ENCODE measurements around the gene STUM. TPM values are rescaled to one million over a fixed set of nuclear protein-coding genes. Genes with fewer than 3 reads are reported as not detected.

The STUM gene
- polyA plus RNA-seq, 1 experiment, result not detected

DNA sequence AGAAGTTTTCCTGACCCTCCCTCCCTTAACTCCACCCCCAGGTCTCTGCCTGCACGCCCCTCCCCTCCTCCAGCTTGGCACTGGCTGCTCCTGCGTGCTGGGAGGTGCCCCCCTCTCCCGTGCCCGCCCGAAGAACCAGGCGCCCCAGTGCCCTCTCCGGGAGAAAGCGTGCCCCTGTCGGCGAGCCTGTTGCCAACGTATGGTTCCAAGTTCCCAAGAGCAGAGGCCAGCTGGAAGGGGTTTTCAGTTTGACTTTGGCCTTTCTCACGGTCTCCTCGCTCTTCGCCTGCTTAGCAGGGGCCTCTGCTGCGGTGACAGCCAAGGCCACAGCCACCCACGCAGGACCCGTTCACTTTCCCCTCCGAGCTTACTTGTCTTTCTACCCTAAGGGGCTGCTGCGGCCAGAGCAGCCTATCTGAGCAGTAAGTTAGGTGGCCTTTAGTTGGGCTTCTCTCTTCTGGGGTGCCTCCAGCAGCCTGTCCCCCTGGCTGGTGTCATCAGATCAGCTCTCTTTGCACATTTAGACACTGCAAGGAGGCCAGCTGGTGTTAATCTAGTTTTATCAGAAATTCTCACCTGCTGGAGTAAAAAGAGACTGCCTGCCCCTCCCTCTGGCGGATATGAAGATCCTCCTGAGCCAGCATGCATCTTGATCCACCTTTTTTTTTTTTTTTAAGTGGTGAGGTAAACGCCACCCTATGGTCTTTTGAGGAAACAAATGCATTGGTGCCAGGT is 1.5 kb downstream of the STUM start:
- peaks cover 54% of the 10 kb centered on the region for H3K27me3 ChIP-seq (ENCODE audit: control insufficient read depth, insufficient read depth, low read length)
- CTCF ChIA-PET, result interaction anchor here (0.7 to 1.1 kb wide), 2 partner anchors 19 to 277 kb away, joined by 4 to 5 read pairs; no protein-coding TSS in a partner anchor
- DNase-seq (ENCODE audit: low read depth, low spot score), result no peak
- H3K27ac ChIP-seq (ENCODE audit: low read depth, low read length), result no peak overlapping the region
- POLR2A ChIA-PET, result no interaction called here
- TF ChIP-seq, protein P1, sequence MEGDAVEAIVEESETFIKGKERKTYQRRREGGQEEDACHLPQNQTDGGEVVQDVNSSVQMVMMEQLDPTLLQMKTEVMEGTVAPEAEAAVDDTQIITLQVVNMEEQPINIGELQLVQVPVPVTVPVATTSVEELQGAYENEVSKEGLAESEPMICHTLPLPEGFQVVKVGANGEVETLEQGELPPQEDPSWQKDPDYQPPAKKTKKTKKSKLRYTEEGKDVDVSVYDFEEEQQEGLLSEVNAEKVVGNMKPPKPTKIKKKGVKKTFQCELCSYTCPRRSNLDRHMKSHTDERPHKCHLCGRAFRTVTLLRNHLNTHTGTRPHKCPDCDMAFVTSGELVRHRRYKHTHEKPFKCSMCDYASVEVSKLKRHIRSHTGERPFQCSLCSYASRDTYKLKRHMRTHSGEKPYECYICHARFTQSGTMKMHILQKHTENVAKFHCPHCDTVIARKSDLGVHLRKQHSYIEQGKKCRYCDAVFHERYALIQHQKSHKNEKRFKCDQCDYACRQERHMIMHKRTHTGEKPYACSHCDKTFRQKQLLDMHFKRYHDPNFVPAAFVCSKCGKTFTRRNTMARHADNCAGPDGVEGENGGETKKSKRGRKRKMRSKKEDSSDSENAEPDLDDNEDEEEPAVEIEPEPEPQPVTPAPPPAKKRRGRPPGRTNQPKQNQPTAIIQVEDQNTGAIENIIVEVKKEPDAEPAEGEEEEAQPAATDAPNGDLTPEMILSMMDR (IDR thresholded peaks at IDR 0.05; ENCODE audit: low read depth, low read length), result no peak
- no peaks in the 10 kb centered on the region; the same call in 1 of the 2 replicates for H3K9me3 ChIP-seq (ENCODE audit: control insufficient read depth, insufficient read depth, low read length)
- H3K4me3 ChIP-seq (ENCODE audit: low read depth, low read length), result no peak overlapping the region

DNA sequence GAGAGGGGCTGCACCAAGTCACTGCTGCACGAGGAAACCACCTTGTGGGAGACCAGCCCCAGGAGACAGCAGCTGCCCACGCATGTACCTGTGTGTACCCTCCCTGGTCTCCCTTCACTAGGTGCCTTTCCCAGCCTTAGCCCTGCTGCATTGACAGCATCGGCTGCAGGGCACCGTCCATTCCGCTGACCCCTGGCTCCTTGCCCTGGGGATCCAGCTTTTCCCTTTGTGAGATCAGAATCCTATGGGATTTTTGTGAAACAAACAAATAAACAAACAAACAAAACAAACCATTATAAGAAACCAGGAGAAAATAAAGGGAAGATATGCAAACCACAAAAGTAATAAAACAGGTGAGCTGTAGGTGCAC is 2.1 kb downstream of the STUM start:
- no peak for DNase-seq (ENCODE audit: low read depth, low spot score)
- CTCF ChIA-PET, result interaction anchor here (0.7 kb wide), 1 partner anchor 19 kb away, joined by 5 read pairs; no protein-coding TSS in a partner anchor
- Histone ChIP-seq H3K4me3 (ENCODE audit: low read depth, low read length) (no peak overlapping the region), H3K9me3 (ENCODE audit: control insufficient read depth, insufficient read depth, low read length) (no peaks in the 10 kb centered on the region; the same call in 1 of the 2 replicates), H3K27ac (ENCODE audit: low read depth, low read length) (no peak overlapping the region), H3K27me3 (ENCODE audit: control insufficient read depth, insufficient read depth, low read length) (peaks cover 59% of the 10 kb centered on the region)
- TF ChIP-seq, protein P1 (IDR thresholded peaks at IDR 0.05; ENCODE audit: low read depth, low read length), result no peak
- POLR2A ChIA-PET, result no interaction called here

DNA sequence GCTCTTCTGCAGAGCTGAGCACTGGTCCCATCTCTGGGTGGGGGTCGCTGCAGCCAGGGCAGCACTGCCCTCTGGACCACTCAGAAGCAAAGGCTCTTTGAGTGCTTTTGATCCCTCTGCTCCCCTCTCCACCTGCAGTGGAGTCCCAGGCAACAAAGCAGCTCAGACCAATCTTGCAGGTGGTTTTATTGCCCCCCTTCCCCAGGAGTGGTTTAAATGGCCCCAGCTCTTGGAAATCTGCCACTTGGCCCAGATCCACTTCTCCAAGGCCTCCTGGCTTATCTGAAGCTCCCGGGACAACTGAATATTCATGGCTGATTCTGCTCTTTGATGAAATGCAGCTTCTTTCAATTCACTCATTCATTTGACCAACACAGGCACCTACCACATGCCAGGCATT is 2.7 kb downstream of the STUM start:
- peaks cover 56% of the 10 kb centered on the region for H3K27me3 ChIP-seq (ENCODE audit: control insufficient read depth, insufficient read depth, low read length)
- POLR2A ChIA-PET, result interaction anchor here (0.6 kb wide), 1 partner anchor 468 kb away, joined by 3 read pairs; no protein-coding TSS in a partner anchor

DNA sequence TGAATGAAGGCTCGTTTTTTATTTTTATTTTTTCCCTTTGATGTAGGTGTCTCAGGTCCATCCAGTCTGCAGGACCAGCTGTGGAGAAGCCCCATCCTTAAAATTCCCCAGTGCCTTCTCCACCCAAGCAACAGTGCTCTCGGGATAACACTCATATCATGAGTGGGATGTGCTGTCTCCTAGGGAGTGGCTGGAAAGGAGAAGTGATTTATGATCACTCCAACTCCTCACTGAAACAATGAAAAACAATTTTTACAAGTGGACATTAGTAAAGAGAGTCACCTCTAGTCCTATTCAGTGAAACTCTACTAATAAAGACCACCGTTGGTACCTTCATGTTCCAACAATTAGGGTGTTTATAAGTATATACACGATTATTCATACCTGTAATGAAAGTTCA is 3.5 kb downstream of the STUM start:
- H3K4me3 ChIP-seq (ENCODE audit: low read depth, low read length), result no peak overlapping the region
- no peak for DNase-seq (ENCODE audit: low read depth, low spot score)
- TF ChIP-seq, protein P1 (IDR thresholded peaks at IDR 0.05; ENCODE audit: low read depth, low read length), result no peak
- no peaks in the 10 kb centered on the region; the same call in 1 of the 2 replicates for H3K9me3 ChIP-seq (ENCODE audit: control insufficient read depth, insufficient read depth, low read length)
- CTCF ChIA-PET, result no interaction called here
- H3K27ac ChIP-seq (ENCODE audit: low read depth, low read length), result no peak overlapping the region
- H3K27me3 ChIP-seq (ENCODE audit: control insufficient read depth, insufficient read depth, low read length), result peaks cover 52% of the 10 kb centered on the region
- POLR2A ChIA-PET, result no interaction called here

More for the DNA sequence above, 2.7 kb downstream of the STUM start:
- no peak for DNase-seq (ENCODE audit: low read depth, low spot score)
- no peak overlapping the region for H3K27ac ChIP-seq (ENCODE audit: low read depth, low read length)
- H3K4me3 ChIP-seq (ENCODE audit: low read depth, low read length), result no peak overlapping the region
- TF ChIP-seq, protein P1 (IDR thresholded peaks at IDR 0.05; ENCODE audit: low read depth, low read length), result no peak
- CTCF ChIA-PET, result no interaction called here
- no peaks in the 10 kb centered on the region; the same call in 1 of the 2 replicates for H3K9me3 ChIP-seq (ENCODE audit: control insufficient read depth, insufficient read depth, low read length)

DNA sequence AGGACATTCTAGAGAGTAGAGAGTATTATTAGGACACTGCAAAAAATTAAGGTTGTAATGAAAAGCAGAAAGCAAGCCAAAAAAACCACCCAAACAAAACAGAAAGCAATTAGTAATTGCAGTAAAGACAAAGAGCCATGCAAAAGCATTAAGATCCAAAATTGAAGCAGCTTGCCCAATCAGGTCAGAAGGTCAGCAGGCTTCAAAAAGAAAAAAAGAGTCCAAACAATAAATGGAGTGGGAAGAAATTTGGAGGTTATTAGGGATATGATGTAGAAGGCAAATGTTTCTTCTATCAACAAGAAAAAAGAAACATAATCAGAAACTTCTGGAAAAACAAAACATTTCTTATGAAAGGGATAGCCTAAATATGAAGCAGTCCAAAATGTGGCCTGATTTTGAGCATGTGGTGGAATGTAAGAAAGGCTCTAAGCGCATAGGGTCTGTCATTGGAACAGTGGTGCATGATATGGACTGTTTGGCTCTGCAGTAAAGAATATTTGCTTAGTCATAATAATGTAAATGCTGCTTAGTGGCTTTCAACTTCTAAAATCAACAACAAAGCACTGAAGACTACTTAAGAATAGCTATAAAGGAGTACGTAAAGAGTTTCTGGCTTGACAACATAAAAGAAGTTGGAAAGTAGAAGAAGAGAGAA is 4.8 kb downstream of the STUM start:
- DNase-seq (ENCODE audit: low read depth, low spot score), result no peak
- H3K27me3 ChIP-seq (ENCODE audit: control insufficient read depth, insufficient read depth, low read length), result peaks cover 49% of the 10 kb centered on the region
- TF ChIP-seq, protein P1 (IDR thresholded peaks at IDR 0.05; ENCODE audit: low read depth, low read length), result no peak

More for the DNA sequence above, 4.8 kb downstream of the STUM start:
- Histone ChIP-seq H3K27ac (ENCODE audit: low read depth, low read length) (no peak overlapping the region), H3K4me3 (ENCODE audit: low read depth, low read length) (no peak overlapping the region), H3K9me3 (ENCODE audit: control insufficient read depth, insufficient read depth, low read length) (no peaks in the 10 kb centered on the region; the same call in 1 of the 2 replicates)
- CTCF ChIA-PET, result no interaction called here
- POLR2A ChIA-PET, result no interaction called here

All from AG04450 (cell line).